ENCODE results near the gene NDUFS2.
"Not testable (repeated sequence)": the region's sequence is repeated elsewhere in the genome, so short reads cannot be mapped to it uniquely, and the experiment has no call there.

NDUFS2 gene

DNA sequence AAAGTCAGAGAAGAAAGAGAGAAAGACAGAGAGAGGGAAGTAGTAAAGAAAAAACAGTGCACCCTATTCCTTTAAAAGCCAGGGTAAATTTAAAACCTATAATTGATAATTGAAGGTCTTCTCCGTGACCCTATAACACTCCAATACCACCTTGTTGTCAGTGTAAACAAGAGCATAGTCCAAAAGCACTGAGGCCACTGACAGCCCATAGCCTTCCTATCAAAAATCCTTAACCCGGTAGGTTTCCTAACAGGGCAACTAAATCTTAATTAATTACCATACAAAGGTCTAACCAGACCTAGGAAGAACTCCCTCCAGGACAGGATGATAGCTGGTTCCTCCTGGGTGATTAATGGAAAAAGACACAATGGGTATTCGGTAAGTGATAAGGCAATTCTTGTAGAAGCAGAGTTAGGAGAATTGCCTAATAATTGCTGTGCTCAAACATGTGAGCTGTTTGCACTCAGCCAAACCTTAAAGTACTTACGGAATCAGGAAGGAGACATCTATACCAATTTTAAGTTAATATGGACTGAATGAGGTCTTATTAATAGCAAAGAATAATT lies 53.9 kb downstream of the NDUFS2 start:
- DNase-seq = not testable (repeated sequence)

DNA sequence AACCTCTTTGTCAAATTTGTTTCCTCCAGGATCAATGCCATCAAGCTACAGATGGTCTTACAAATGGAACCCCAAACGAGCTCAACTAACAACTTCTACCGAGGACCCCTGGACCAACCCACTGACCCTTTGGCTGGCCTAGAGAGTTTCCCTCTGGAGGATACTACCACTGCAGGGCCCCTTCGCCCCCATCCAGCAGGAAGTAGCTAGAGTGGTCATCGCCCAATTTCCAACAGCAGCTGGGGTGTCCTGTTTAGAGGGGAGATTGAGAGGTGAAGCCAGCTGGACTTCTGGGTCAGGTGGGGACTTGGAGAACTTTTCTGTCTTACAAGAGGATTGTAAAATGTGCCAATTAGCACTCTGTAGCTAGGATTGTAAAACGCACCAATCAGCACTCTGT lies 54.9 kb downstream of the NDUFS2 start:
- not testable (repeated sequence) for DNase-seq

DNA sequence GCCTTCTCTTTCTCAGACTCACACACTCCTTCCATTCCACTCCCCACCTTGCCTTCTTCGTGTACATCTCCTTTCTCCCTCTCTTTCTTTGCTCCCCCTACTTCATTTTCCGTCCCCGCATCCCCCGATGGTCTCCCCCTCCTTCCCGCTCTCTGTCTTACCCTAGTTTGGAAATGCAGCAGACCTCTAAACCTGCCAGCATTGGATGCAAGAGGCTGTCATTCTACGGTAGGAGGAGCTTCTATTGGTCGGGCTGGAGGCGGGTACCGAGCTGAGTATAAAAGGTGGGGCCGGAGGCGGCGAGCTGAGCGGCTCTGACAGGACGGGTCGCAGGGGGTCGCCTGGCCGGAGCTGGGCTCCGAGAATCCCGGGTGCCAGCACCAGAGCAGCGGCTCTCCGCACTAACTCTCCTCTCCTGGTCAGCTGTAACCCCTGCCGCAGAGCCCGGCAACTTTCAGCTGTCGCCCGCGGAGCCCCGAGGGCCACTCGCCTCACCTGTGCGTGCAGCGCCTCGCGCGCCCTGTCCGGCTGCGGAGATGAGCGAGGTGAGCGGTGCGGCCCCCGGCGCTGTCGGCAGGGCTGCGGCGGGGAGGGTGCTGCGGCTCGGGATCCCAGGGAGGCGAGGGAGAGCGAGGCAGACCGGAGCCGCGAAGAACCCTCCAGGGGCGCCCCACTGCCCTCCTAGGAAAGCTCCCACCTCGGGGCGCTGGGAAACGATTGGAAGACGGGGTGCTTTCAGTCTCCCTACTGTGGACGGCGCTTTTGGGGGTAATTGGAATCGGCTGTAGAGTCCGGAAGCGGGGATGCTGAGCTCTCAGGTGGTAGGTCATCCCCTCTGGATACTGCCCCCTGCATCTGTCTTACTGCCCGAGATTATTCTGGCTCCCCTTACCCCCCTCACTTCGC lies 56.5 kb downstream of the NDUFS2 start, which contains the start of gene PCP4L1:
Gene PCP4L1 (plus strand): TSS at position 307 of the 906 bp plus-strand sequence. CDS start 230 bp downstream, at position 537.
- peak; percentile 49 for DNase-seq

DNA sequence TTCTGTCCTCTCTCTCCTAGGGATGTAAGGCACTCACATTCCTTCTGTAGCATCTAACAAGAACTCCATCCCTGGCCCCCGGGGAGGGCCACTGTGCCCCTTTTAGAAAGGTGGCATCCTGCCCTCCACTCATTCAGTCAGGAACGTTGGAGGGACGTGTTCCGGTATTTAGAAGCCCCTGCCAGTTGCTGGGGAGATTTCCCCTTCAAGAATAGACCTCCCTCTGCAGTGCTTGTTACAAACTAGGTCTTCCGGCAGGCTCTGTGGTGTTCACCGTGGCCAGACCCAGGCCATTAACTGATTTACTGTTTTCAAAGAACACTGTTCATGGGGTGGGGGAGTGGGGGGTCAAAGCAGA lies 57.2 kb downstream of the NDUFS2 start:
- DNase-seq = no peak

DNA sequence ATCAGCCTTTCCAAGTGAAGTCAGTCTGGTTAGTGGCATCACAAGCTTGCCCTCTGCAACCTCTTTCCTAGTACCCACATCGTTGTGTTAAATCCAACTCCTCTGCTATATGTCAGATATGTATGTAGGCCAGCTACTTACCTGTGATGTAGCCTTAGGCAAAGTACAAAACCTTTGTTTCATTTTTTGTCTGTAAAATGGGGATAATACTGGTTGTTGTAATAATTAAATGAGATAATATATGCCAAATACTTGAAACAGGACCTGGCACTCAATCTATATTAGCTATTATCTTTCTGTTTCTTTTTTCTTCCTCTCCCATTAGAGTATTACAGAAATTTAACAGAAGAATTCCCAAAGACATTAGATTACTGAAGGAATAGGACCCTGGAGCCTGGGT lies 57.6 kb downstream of the NDUFS2 start:
- DNase-seq = no peak

DNA sequence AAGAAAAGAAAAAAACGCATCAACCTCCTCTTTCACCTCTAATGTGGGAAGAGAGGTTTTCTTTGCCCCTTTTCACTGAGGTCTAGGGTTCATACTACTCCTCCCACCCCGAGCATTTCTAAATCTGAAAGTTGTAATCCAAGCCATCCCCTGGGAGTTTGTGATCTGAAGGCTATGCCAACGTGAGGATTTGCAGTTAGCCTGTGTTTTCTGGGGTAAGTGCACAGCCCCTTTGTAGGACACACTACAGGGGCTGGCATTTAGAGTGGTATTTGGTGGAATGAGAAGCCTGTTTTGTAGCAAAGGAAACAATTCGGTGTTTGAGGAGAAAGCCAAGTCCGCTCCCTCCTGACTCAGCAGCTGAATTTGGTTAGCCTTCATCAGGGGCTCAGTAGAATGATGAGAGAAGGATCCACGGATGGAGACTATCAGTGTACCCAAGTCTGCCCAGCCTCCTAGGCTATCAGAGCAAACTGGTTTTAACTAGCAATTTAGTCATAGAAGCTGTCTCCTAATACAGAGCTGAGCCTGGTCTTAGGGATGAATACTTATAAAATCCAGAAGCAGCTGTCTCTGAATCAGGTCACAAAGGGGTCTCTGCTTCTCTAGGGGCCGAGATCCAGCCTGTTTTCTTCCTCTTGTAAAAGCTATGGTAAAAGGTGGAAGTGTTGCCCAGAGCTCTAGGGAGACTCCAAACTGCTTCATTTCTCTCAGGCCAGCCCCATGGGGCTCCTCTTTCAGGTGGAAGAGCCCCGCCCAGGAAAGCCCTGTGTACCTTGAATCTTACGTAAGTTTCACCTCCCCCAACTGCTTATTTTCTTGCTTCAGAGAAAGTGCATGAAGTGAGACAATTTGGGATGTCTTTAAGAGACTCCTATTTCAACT lies 58.5 kb downstream of the NDUFS2 start:
- DNase-seq = no peak

DNA sequence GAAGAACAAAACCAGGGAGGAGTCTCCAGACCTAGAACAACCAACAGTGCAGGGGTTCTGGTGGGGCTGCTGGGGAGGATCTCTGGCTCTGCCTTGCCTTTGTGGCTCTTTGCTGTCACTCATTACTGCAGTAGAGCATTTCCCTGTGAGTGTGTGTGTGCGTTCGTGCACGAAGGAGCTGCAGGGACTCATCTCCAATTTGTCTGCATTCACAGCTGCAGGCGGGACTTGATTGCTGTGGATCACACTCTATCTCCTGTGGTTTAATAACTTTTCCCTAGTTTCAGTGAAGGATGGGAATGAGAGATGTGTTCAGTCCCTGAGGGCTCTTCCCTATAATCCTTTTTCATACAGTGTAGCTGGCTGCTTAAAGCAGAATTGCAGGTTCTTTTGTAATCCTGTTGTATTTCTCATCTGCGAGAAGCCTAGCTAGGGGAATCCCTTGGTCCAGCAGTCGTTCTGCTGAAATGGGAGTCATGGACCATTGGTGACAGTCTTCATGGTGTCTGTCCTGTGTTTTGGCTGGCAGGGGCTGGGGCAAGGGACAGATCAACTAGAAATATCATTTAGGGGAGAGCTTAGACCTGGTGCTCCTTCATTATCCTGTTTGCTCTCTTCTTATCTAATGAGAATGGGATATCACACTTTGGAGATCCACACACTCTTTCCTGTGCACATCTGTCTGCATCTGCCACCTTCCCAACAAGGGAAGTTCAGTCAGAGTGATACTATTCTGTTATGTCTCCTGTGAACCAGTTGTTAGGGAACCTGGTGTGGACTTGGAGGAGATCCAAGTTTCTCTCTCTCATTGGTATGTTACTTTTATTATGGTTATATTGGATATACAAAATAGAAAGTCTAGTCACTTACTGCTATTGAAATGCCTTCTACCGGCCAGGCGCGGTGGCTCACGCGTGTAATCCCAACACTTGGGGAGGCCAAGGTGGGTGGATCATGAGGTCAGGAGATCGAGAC lies 59.4 kb downstream of the NDUFS2 start:
- DNase-seq = no peak

Measured in NCI-H510A (cell line).